Right lung (tissue), 5 donors: ENCODE data around the gene GADD45B. TPM values are rescaled to one million over a fixed set of nuclear protein-coding genes. Genes with fewer than 3 reads are reported as not detected.
"Not testable (repeated sequence)": the region's sequence is repeated elsewhere in the genome, so short reads cannot be mapped to it uniquely, and the experiment has no call there.

Source experiments
- DNase-seq, 2 donors: peaks; one replicate each; pipeline ENCODE4 v3.0.0-alpha.2; 2013
- polyA plus RNA-seq, 5 donors: library from polyadenylated mRNA; unstranded; fragments of 120-200 nt; gene quantifications; one replicate each; pipeline versions ENCODE4 v1.2.1 to v1.2.3, GENCODE V29; 2013; ENCODE audit warnings: inconsistent platforms in 1 of 5, low replicate concordance in 1 of 5; ENCODE audit not compliant: insufficient read length in 5 of 5, insufficient read depth in 1 of 5

Gene GADD45B
- polyA plus RNA-seq, 5 donors = 8.1 to 17.1 (median 12.9) TPM

DNA sequence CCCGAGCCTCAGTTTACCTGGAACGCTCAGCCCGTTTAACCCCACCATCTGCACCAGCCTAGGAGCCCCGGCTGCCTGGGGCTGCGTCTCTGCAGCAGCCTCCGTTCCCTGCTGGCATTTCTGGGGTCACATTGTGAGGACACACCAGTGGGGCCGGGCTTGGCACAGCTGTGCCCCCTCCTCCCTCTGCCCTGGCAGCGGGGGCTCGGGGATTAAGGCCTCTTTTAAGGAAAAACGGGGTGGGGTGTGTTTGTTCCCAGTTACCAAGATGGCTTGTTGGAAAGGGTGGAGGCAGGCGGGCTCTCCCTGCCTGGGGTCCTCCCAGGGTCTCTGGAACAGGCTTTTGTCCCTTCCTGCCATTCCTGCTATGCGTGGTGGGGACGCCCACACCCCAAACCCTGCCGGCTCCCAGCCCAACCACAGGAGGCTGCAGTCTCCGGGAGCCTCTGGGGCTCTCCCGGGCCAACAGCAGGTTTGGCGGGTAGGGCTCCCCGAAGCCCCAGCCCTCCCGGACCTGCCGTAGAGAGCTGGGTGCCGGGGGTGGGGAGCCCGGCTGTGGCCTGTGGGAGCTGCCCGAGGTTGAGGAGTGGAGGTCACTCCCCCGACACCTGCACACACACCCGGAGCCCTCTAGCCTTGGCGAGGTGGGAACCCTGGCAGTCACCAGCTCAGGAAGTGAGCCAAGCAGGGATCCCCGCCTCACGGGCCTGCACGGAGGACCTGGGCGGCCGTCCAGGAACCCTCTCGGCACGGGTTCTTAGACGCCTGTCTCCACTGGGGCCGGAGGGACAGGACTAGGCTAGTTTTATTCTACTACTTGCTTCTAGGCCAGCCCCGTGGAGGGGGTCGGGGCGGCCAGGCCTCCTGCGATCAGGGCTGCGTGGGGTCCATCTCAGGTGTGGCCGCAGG is 36.9 kb downstream of the GADD45B start:
- DNase-seq = no peak

DNA sequence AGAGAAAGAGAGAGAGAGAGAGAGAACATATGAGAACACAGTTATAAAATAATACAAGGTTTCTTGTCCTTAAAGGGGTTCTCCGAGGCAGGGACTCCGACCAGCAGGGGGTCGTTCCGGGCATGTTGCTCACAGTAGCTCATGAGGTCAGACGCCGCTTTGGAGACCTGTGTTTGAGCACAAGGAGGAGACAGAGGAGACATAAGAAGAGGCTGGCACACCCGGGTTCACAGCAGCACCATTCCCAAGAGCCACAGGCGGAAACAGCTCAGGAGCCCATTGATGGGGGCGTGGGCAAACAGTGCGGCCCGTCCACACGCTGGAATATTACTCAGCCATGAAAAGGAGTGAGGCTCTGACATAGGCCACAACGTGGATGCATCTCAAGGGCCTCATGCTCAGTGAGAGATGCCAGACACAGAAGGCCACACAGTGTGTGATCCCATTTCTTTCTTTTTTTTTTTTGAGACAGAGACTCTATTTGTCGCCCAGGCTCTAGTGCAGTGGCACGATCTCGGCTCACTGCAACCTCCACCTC is 39.1 kb downstream of the GADD45B start:
- DNase-seq = no peak

DNA sequence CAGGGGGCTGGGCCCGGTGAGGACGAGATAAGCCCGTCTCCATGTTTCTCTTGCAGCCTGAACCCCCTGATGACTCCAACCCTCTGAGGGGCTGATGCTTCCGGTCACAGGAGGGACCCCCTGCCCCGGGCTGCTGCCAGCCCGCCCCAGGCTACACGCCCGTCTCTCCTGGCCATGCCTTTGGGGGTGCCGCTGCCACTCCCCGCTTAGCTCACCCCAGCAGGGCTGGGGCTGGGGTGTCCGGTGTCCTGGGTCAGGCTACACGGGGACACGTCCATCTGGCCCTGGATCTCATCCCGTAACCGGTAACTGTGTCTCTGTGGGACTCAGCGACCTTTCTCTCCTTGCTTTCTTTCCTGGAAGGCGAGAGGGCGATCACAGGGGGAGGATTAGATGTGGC is 40.8 kb downstream of the GADD45B start:
- no peak for DNase-seq

GRCh38 chr19:2517881-2518601 is 42.1 kb downstream of the GADD45B start:
- DNase-seq = no peak

- DNase-seq = not testable (repeated sequence)
Measured at GRCh38 chr19:2518856-2519255, 42.9 kb downstream of the GADD45B start.

GRCh38 chr19:2519482-2519881 is 43.6 kb downstream of the GADD45B start:
- no peak for DNase-seq

DNA sequence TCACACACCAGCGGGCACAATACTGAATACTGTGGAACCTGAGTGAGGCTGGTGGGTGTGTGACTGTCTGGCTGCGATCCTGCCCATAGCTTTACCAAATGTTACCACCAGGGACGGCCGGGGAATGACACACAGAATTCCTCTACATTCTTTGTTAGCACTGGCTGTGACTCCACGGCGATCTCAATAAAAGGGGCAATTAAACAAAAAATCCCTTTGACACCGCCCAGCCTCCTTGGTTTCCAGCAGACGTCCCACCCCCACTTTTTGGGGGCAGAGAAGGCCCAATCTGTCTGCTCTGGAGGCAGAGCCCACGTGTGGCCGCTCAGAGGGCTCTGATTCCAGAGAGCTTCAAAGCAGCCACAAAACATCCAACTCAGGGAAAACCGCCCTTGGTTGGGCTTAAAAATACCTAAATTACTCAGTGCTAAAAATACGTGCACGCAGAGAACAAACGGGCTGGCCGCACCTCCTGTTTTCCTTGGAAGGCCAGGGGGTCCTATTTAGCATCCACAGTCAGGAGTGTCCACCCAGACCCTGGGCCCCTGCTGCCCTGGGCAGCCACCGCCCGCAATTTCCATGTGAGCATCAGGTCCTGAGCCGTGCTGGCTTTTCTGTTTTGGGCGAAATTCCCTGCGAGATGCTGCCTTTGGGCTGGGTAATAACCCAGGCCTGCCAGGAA is 47.8 kb downstream of the GADD45B start:
- no peak for DNase-seq

DNA sequence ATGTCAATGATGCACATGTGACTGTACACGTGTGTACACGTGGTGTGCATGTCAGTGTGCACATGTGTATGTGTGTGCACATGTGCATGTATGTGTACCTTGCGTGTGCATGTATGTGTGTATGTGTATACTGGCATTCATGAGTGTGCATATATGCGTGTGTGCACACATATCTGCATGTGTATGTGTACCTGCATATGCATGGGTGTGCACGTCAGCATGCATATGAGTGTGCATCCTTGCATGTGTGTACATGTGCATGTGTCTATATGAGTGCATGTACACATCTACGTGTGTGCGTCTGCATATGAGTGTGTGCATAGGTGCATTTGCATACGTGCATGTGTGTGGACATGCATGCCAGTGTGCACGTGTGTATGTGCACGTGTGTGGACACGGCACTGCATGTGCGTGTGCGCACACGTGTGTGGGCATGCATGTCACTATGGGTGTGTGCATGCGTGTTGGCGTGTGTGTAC is 48.5 kb downstream of the GADD45B start:
- no peak for DNase-seq

DNA sequence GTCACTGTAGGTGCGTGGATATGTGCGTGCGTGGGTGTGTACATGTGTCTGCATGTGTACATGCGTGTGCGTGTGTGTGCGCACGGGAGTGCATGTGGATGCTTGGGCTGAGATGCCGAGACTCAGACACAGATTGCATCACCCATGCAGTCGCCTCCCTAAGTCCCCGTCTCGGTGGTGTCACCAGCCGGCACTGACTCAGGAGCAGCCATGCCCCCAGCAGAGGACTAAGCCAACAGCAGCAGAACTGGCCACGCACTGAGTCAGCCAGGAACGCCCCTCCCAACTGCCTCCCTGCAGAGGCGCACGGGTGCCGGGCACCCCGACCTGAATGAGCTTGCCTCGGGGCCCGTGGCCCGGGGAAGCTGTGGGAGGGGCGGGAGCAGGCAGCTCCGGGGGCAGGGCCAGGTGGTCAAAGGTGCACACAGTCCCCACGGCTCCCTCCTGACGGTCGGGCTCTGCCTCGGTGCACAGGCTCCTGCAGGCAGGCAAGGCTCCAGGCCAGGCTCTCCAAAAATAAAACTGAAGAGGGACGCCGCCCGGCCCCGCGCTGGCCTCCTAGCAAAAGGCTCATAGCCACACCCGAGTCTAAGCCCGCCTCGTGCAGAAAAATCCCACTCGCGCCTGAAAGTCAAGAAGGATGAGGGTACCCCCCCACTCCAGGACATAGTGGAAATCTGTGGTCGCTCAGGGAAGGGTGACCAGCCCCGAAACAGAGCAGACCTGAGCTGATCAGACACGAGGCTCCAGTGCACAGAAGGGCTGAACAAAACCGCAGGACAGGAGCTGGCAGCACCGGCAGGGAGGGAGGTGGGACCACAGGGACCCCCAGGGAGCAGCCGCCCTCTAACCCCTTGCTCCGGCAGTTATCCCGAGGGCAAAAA is 49.2 kb downstream of the GADD45B start:
- no peak for DNase-seq

- no peak for DNase-seq
Measured at GRCh38 chr19:2527171-2527570, 51.2 kb downstream of the GADD45B start.

DNA sequence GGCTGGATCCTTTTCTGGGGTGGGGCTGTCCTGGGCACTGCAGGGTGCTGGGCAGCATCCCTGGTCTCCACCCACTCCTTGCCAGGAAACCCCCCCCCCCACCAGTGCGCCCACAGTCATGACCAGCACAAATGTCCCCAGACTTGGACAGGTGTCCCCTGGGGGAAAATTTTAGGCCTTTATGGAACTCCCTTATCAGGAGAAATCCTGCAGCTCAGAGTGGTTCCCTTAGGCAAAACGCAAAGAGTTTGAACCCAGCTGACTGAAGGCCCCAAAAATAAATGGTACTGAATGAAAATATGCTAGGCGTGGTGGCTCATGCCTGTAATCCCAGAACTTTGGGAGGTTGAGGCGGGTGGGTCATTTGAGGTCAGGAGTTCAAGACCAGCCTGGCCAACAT is 51.8 kb downstream of the GADD45B start:
- DNase-seq = no peak

Other genes with a start within 250 kb of the GADD45B start
- 10 to 100 TPM; 39.5 to 76.7 (median 50.7) TPM for gene PLEKHJ1, start 239.8 kb upstream of the GADD45B start, polyA plus RNA-seq
- 10 to 100 TPM; 49.2 to 98.0 (median 68.6) TPM for gene SF3A2, start 239.3 kb upstream of the GADD45B start, polyA plus RNA-seq
- 1 to 10 TPM; 1.1 to 5.2 (median 2.9) TPM for gene AMH, start 226.8 kb upstream of the GADD45B start, polyA plus RNA-seq
- 1 to 10 TPM in 1 of 5 donors, under 1 TPM in 3, not detected in 1; 0.29 to 6.3 (median 0.53) TPM for gene JSRP1, start 219.7 kb upstream of the GADD45B start, polyA plus RNA-seq
- gene PEAK3, start 194.0 kb upstream of the GADD45B start, polyA plus RNA-seq = under 1 TPM in 4 of 5 donors, not detected in 1; 0.11 to 0.22 (median 0.18) TPM
- gene LINGO3, start 168.0 kb upstream of the GADD45B start, polyA plus RNA-seq = under 1 TPM in 3 of 5 donors, not detected in 2; 0.08 to 0.16 (median 0.08) TPM
- gene LSM7, start 147.5 kb upstream of the GADD45B start, polyA plus RNA-seq = 100 to 1,000 TPM in 2 of 5 donors, 10 to 100 TPM in 3; 89.7 to 151 (median 99.2) TPM
- gene SPPL2B, start 147.4 kb upstream of the GADD45B start, polyA plus RNA-seq = 100 to 1,000 TPM in 1 of 5 donors, 10 to 100 TPM in 4; 45.4 to 107 (median 76.0) TPM
- under 1 TPM; 0.24 to 0.91 (median 0.52) TPM for gene TMPRSS9, start 115.9 kb upstream of the GADD45B start, polyA plus RNA-seq
- gene TIMM13, start 48.5 kb upstream of the GADD45B start, polyA plus RNA-seq = 100 to 1,000 TPM in 1 of 5 donors, 10 to 100 TPM in 4; 48.1 to 108 (median 65.5) TPM
- gene LMNB2, start 19.2 kb upstream of the GADD45B start, polyA plus RNA-seq = 10 to 100 TPM; 58.1 to 83.0 (median 63.9) TPM
- gene GNG7, start 226.6 kb downstream of the GADD45B start, polyA plus RNA-seq = 1 to 10 TPM; 4.5 to 7.1 (median 5.8) TPM
- gene DIRAS1, start 245.2 kb downstream of the GADD45B start, polyA plus RNA-seq = 1 to 10 TPM; 1.1 to 2.1 (median 1.3) TPM